Fibroblast of lung (primary cell): Measurements from ENCODE around the gene BASP1. TPM values are rescaled to one million over a fixed set of nuclear protein-coding genes. Genes with fewer than 3 reads are reported as not detected.

Experiments used
- DNase-seq, 2 donors: peaks; one replicate each; pipeline versions ENCODE4 v3.0.0 to v3.0.0-alpha.2; 2010; ENCODE audit warnings: low read depth in 2 of 2
- H2AFZ ChIP-seq: 2 replicates; pipeline ENCODE4 v1.5.1; 2012; ENCODE audit warnings: low read length, control low read depth, inconsistent platforms
- H3K27ac ChIP-seq: 2 replicates; pipeline ENCODE4 v1.5.1; 2011; ENCODE audit warnings: low read length, control low read depth; ENCODE audit not compliant: insufficient read depth
- H3K27me3 ChIP-seq: 2 replicates; pipeline ENCODE4 v1.5.1; 2011; ENCODE audit warnings: mild to moderate bottlenecking, low read length; ENCODE audit not compliant: control insufficient read depth, insufficient read depth
- H3K36me3 ChIP-seq: 2 replicates; pipeline ENCODE4 v1.5.1; 2011; ENCODE audit warnings: low read length; ENCODE audit not compliant: control insufficient read depth, insufficient read depth
- H3K4me1 ChIP-seq: 2 replicates; pipeline ENCODE4 v1.5.1; 2011; ENCODE audit warnings: low read length; ENCODE audit not compliant: control insufficient read depth, insufficient read depth; ENCODE audit errors: extremely low read depth
- H3K4me2 ChIP-seq: 2 replicates; pipeline ENCODE4 v1.5.1; 2011; ENCODE audit warnings: low read length, control low read depth; ENCODE audit not compliant: insufficient read depth; ENCODE audit errors: extremely low read depth
- H3K4me3 ChIP-seq, 4 experiments: fragments of 200-600 bp in 1 of 4; sonication (generic) in 1 of 4; replicated peaks in 1 of 4; 2 replicates each; pipeline ENCODE4 v1.5.1; 2011 to 2016; ENCODE audit warnings: low read length in 4 of 4, low read depth in 3 of 4, mild to moderate bottlenecking in 3 of 4, control low read depth in 2 of 4, inconsistent platforms in 1 of 4, mixed read lengths in 1 of 4; ENCODE audit not compliant: insufficient read depth in 1 of 4; ENCODE audit errors: control extremely low read depth in 1 of 4
- H3K79me2 ChIP-seq: 2 replicates; pipeline ENCODE4 v1.5.1; 2012; ENCODE audit warnings: mild to moderate bottlenecking, low read length, inconsistent platforms; ENCODE audit not compliant: control insufficient read depth, insufficient read depth
- H3K9ac ChIP-seq: 2 replicates; pipeline ENCODE4 v1.5.1; 2011; ENCODE audit warnings: mild to moderate bottlenecking, low read length, control low read depth; ENCODE audit not compliant: insufficient read depth
- H3K9me3 ChIP-seq: 2 replicates; pipeline ENCODE4 v1.5.1; 2012; ENCODE audit warnings: low read depth, low read length; ENCODE audit not compliant: control insufficient read depth, insufficient read depth
- H4K20me1 ChIP-seq: 2 replicates; pipeline ENCODE4 v1.5.1; 2011; ENCODE audit warnings: low read length; ENCODE audit not compliant: control insufficient read depth, insufficient read depth; ENCODE audit errors: extremely low read depth
- CTCF ChIP-seq, 2 donors: IDR thresholded peaks in 1 of 2; conservative IDR thresholded peaks in 1 of 2; 1 replicate in 1 of 2; 2 replicates in 1 of 2; pipeline ENCODE4 v1.5.1; 2011 to 2012; ENCODE audit warnings: low read length in 2 of 2, control low read depth in 1 of 2, inconsistent platforms in 1 of 2, low read depth in 1 of 2, mild to moderate bottlenecking in 1 of 2
- EZH2 ChIP-seq: IDR thresholded peaks from 2 replicates; pipeline ENCODE4 v1.5.1; 2012; ENCODE audit warnings: low read length, control low read depth, mild to moderate bottlenecking; ENCODE audit errors: missing control alignments
- polyA plus RNA-seq, 2 donors: library from polyadenylated mRNA; depleted of rRNA in 1 of 2; stranded (reverse) in 1 of 2; unstranded in 1 of 2; fragments of >200 nt; gene quantifications; 2 replicates each; pipeline ENCODE4 v1.2.1, GENCODE V29; 2011 to 2012; ENCODE audit warnings: missing spikeins in 1 of 2
- total RNA-seq: library from RNA; depleted of rRNA; stranded (reverse); fragments of >200 nt; gene quantifications from 2 replicates; pipeline ENCODE4 v1.2.1, GENCODE V29; 2014

BASP1 gene
- total and polyA plus RNA-seq, 2 donors (not counting 1 experiment from before 2014, with no cell fraction given) = 186 to 248 TPM

- Histone ChIP-seq H3K27me3 (no peaks in the 10 kb centered on the region), H3K4me2 (peak overlapping the region; percentile 15), H3K4me1 (peaks cover 7% of the 10 kb centered on the region), H3K9me3 (no peaks in the 10 kb centered on the region), H3K36me3 (no peaks in the 10 kb centered on the region), H2AFZ (no peak overlapping the region), H3K27ac (no peak overlapping the region), H3K9ac (no peak overlapping the region), H3K4me3 (no peak overlapping the region), H4K20me1 (no peaks in the 10 kb centered on the region), H3K79me2 (no peaks in the 10 kb centered on the region)
- no peak for TF ChIP-seq CTCF (conservative IDR thresholded peaks at IDR 0.05 in 1 of 2, IDR thresholded peaks at IDR 0.05 in 1 of 2; ENCODE audit: low read depth in 1 of 2, low read length in 2 of 2)
- no peak for TF ChIP-seq EZH2
- DNase-seq = no peak
Observed at GRCh38 chr5:17302106-17302505, 84.7 kb downstream of the BASP1 start.

GRCh38 chr5:17302604-17303003, 85.2 kb downstream of the BASP1 start:
- Histone ChIP-seq H3K4me3 (no peak overlapping the region), H4K20me1 (no peaks in the 10 kb centered on the region), H3K4me2 (peak overlapping the region; percentile 15), H3K79me2 (no peaks in the 10 kb centered on the region), H3K9ac (no peak overlapping the region), H3K9me3 (no peaks in the 10 kb centered on the region), H3K4me1 (peaks cover 7% of the 10 kb centered on the region), H2AFZ (no peak overlapping the region), H3K27me3 (no peaks in the 10 kb centered on the region), H3K36me3 (no peaks in the 10 kb centered on the region), H3K27ac (no peak overlapping the region)
- TF ChIP-seq EZH2 (no peak), CTCF (conservative IDR thresholded peaks at IDR 0.05 in 1 of 2, IDR thresholded peaks at IDR 0.05 in 1 of 2; ENCODE audit: low read depth in 1 of 2, low read length in 2 of 2) (no peak)
- peak in 1 of 2 donors; percentile 76 for DNase-seq

GRCh38 chr5:17304282-17304681, 86.9 kb downstream of the BASP1 start:
- Histone ChIP-seq H3K4me3 (no peak overlapping the region), H3K4me1 (peaks cover 7% of the 10 kb centered on the region), H4K20me1 (no peaks in the 10 kb centered on the region), H3K79me2 (no peaks in the 10 kb centered on the region), H3K9ac (no peak overlapping the region), H3K9me3 (no peaks in the 10 kb centered on the region), H3K27ac (no peak overlapping the region), H3K4me2 (no peak overlapping the region), H2AFZ (no peak overlapping the region), H3K27me3 (no peaks in the 10 kb centered on the region), H3K36me3 (no peaks in the 10 kb centered on the region)
- TF ChIP-seq CTCF (conservative IDR thresholded peaks at IDR 0.05 in 1 of 2, IDR thresholded peaks at IDR 0.05 in 1 of 2; ENCODE audit: low read depth in 1 of 2, low read length in 2 of 2) (no peak), EZH2 (no peak)
- DNase-seq = peak; percentile 13 to 45
